Anterior cingulate cortex (tissue), 58 donors: ENCODE data around the gene PNMA6E.

Experiments used
- DNase-seq, 58 donors: peaks; one replicate each; lab custom pipeline; 2025; lab: John Stamatoyannopoulos, UW

PNMA6E gene

DNA sequence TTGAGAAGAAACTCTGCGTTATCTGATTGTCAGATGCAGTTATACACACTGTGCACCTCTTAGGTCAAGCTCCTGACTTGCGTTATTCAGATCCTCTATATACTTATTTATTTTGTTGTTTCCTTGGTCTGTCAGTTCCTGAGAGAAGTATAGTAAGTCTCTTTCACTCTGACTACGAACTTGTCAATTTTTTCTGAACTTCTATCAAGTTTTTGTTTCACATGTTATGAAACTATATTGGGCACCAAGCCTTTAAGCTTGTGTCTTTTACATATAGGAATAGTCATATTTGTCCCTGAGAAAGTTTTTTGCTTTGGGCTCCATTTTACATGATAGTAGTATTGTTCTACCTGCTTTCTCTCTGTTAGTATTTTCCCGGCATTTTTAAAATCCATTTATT lies 35.5 kb downstream of the PNMA6E start:
- no peak for DNase-seq

- no peak for DNase-seq
Measured at GRCh38 chrX:153361781-153362397, 39.3 kb downstream of the PNMA6E start.

DNA sequence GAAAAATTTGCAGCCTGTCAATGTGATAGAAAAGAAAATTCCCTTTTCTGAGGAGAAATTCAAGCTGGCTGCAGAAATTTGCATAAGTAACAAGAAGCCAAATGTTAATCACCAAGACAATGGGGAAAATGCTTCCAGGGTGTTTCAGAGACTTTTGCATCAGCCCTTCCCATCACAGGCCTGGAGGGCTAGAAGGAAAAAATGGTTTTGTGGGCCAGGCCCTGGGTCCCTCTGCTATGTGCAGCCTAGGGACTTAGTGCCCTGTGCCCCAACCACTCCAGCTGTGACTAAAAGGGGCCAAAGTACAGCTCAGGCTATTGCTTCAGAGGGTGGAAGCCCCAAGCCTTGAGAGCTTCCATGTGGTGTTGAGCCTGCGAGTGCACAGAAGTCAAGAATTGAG lies 43.3 kb downstream of the PNMA6E start:
- DNase-seq = no peak

- DNase-seq = no peak
Measured at GRCh38 chrX:153353416-153353815, 47.7 kb downstream of the PNMA6E start.

- no peak for DNase-seq
Measured at GRCh38 chrX:153352858-153353257, 48.3 kb downstream of the PNMA6E start.

GRCh38 chrX:153351981-153352380 lies 49.2 kb downstream of the PNMA6E start:
- no peak for DNase-seq

- DNase-seq = no peak
Measured at GRCh38 chrX:153349952-153350351, 51.2 kb downstream of the PNMA6E start.

DNA sequence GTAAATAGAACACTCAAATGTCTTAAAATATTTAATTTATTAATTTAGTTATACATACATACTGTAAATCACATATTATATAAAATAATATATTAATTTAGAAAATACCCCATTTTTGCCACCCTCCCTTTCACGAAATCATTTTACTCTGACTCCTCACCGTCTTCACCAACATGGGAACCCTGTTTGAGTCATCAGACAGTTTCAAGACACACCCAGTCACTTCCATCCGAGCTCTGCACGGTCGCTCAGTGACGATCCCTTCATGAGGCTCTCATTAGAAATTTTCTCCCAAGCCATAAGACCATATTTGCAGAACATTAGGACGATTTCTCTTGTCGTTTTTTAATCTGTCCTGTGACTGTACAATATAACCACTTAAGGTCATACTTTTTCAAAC lies 52.7 kb downstream of the PNMA6E start:
- DNase-seq = no peak

DNA sequence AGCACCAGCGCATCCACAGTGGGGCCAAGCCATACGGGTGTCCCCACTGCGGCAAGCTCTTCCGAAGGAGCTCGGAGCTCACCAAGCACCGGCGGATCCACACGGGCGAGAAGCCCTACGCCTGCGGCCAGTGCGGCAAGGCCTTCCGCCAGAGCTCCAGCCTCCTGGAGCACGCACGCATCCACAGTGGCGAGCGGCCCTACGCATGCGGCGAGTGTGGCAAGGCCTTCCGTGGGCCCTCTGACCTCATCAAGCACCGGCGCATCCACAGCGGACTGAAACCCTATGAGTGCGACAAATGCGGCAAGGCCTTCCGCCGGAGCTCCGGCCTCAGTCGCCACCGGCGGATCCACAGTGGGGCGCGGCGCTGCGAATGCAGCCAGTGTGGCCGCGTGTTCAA lies 53.6 kb downstream of the PNMA6E start:
- no peak for DNase-seq
